PFSK-1 (cell line): ENCODE measurements around the gene UST.

Source experiments
- FOXP2 ChIP-seq: optimal IDR thresholded peaks from 2 replicates; pipeline ENCODE3; 2011; ENCODE audit warnings: borderline replicate concordance, control low read depth, inconsistent platforms; ENCODE audit not compliant: insufficient read depth; ENCODE audit errors: extremely low read length, extremely low read depth
- POLR2AphosphoS5 ChIP-seq: IDR thresholded peaks from 2 replicates; pipeline ENCODE4 v1.6.1; 2012; ENCODE audit warnings: low read depth, mild to moderate bottlenecking, control low read depth, low read length, moderate library complexity
- REST ChIP-seq, 2 experiments: IDR thresholded peaks; 2 replicates each; pipeline versions ENCODE4 v1.6.1 to v1.8.0; 2011 to 2012; ENCODE audit warnings: low read depth in 2 of 2, low read length in 2 of 2, control low read depth in 1 of 2, inconsistent platforms in 1 of 2, mild to moderate bottlenecking in 1 of 2, moderate library complexity in 1 of 2; ENCODE audit not compliant: insufficient read depth in 1 of 2
- SIN3A ChIP-seq: IDR thresholded peaks from 2 replicates; pipeline ENCODE4 v1.6.1; 2012; ENCODE audit warnings: mild to moderate bottlenecking, low read length, moderate library complexity, borderline replicate concordance; ENCODE audit not compliant: insufficient read depth
- TAF1 ChIP-seq: IDR thresholded peaks from 2 replicates; pipeline ENCODE4 v1.6.1; 2012; ENCODE audit warnings: low read length, control low read depth, borderline replicate concordance; ENCODE audit not compliant: insufficient read depth

UST gene

DNA sequence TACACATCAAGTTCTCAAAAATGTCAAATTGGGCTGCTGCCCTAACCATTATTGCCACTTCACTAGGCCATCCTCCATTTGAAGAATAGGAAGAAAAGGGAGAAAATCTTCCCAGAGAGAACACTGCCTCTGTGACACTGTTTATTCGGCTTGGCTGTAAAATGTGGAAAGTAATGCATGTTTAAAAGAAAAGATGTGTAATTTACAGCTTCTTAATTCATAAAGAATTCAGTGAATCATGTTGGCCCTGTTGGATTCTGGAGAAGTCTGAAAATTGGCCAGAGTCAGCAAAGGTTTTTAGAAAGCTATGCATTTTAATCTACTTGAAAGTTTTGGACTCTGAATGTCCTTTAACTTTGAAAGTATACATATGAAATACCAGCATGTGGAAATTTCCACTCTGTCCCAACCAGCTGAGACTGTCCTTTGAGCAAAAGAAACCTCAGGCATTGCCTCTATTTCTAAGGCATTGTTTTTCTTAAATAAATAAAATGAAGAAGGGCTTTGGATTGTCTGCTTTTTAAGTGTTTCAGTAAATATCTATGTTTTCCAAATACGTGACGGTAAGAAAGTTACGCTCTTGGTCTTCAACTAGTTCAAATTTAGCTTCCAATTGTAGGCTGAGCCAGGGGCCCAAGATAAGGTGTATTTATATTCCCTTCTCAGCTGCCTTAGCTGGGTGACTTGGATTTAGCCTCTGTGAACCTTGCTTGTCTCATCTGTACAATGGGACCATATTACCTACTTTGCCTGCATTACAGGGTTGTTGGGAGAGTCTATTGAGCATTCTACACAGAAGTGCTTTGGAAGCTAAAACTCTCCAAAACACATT is 222.2 kb downstream of the UST start:
- TF ChIP-seq FOXP2 (no peak), SIN3A (no peak), POLR2AphosphoS5 (no peak), REST (IDR thresholded peaks at IDR 0.05; ENCODE audit: insufficient read depth in 1 of 2, low read depth in 2 of 2, low read length in 2 of 2) (no peak), TAF1 (no peak)

GRCh38 chr6:148969603-148970061 is 222.8 kb downstream of the UST start:
- TF ChIP-seq REST (IDR thresholded peaks at IDR 0.05; ENCODE audit: insufficient read depth in 1 of 2, low read depth in 2 of 2, low read length in 2 of 2) = no peak
- TF ChIP-seq SIN3A = no peak
- no peak for TF ChIP-seq POLR2AphosphoS5
- TF ChIP-seq FOXP2 = no peak
- TF ChIP-seq TAF1 = no peak

- TF ChIP-seq POLR2AphosphoS5 = no peak
- TF ChIP-seq TAF1 = no peak
- no peak for TF ChIP-seq FOXP2
- TF ChIP-seq SIN3A = no peak
- TF ChIP-seq REST (IDR thresholded peaks at IDR 0.05; ENCODE audit: insufficient read depth in 1 of 2, low read depth in 2 of 2, low read length in 2 of 2) = no peak
These were observed 224.4 kb downstream of the UST start for GRCh38 chr6:148971031-148971927.

GRCh38 chr6:148972481-148972880 is 225.7 kb downstream of the UST start:
- no peak for TF ChIP-seq REST (IDR thresholded peaks at IDR 0.05; ENCODE audit: insufficient read depth in 1 of 2, low read depth in 2 of 2, low read length in 2 of 2)
- no peak for TF ChIP-seq POLR2AphosphoS5
- no peak for TF ChIP-seq FOXP2
- TF ChIP-seq TAF1 = no peak
- no peak for TF ChIP-seq SIN3A
